Adrenal gland (tissue), 12 donors: Measurements from ENCODE around the gene CCNQ. TPM values are rescaled to one million over a fixed set of nuclear protein-coding genes. Genes with fewer than 3 reads are reported as not detected.
A peak's percentile ranks its signal among the peaks of the same experiment; 100 is the strongest.

ENCODE experiments used
- DNase-seq, 7 donors: peaks; one replicate each; pipeline ENCODE4 v3.0.0-alpha.2; 2019 to 2020
- H3K27ac ChIP-seq, 5 donors: fragments of 200-600 bp; sonication (generic) in 4 of 5; 1 replicate in 3 of 5; 2 replicates in 2 of 5; pipeline versions ENCODE4 v1.5.1 to v1.8.0; 2016 to 2020; ENCODE audit warnings: mild to moderate bottlenecking in 1 of 5
- H3K27me3 ChIP-seq: fragments of 200-600 bp; 2 replicates; pipeline ENCODE4 v1.8.0; 2021
- H3K36me3 ChIP-seq, 2 donors: fragments of 200-600 bp; replicated peaks in 1 of 2; 1 replicate in 1 of 2; 2 replicates in 1 of 2; pipeline versions ENCODE4 v1.5.1 to v1.8.0; 2018 to 2022
- H3K4me1 ChIP-seq, 2 donors: fragments of 200-600 bp; replicated peaks in 1 of 2; 1 replicate in 1 of 2; 2 replicates in 1 of 2; pipeline versions ENCODE4 v1.5.1 to v1.8.0; 2018 to 2021
- H3K4me3 ChIP-seq, 4 donors: fragments of 200-600 bp; sonication (generic) in 3 of 4; one replicate each; pipeline ENCODE4 v1.5.1; 2016 to 2018
- H3K9me3 ChIP-seq, 3 donors: fragments of 200-600 bp; sonication (generic) in 1 of 3; replicated peaks in 1 of 3; 1 replicate in 2 of 3; 2 replicates in 1 of 3; pipeline versions ENCODE4 v1.5.1 to v1.8.0; 2016 to 2021
- POLR2A ChIP-seq, 2 donors: fragments of 450-650 bp; IDR thresholded peaks; one replicate each; pipeline ENCODE4 v1.6.1; 2017; ENCODE audit warnings: antibody characterized with exemption in 2 of 2, mild to moderate bottlenecking in 2 of 2, moderate library complexity in 1 of 2
- WGBS, 4 donors: extraction: QIAGEN DNeasy Blood & Tissue Kit in 2 of 4; methylation state at CpG; one replicate each; pipeline versions ENCODE4 v1.1.5 to v1.1.7; 2013 to 2017; 5-methylcytosine and 5-hydroxymethylcytosine counted together
- intact Hi-C, 2 donors: fragments of 100-400 bp; cut with DNase I; formaldehyde crosslinking; loops; one replicate each; pipeline versions ENCODE4 v1.14.1 to v1.15.0; 2022 to 2023
- polyA plus RNA-seq, 3 donors: library from polyadenylated mRNA; stranded (reverse); fragments of 200-250 nt in 2 of 3; fragments of 350-450 nt in 1 of 3; fragmentation: Illumina TruSeq in 1 of 3; extraction: RNeasy Lipid Tissue Mini Kit (QIAGEN cat#74804) in 1 of 3; gene quantifications; one replicate each; pipeline ENCODE4 v1.2.3, GENCODE V29; 2013 to 2014
- total RNA-seq, 9 donors: library from RNA; depleted of rRNA in 4 of 9; stranded (reverse); fragments of >200 nt in 4 of 9; fragments of 120-200 nt in 1 of 9; fragmentation: NEBNext Ultra II Directional in 1 of 9; extraction: Animal tissue kit (Norgen Biotek cat#: 25700) in 1 of 9; gene quantifications; one replicate each; pipeline versions ENCODE4 v1.1.0 to v1.2.4, GENCODE V29; 2013 to 2023
- TF ChIP-seq, protein P1 (sequence below), 6 experiments: fragments of 450-650 bp in 4 of 6; fragments of 200-600 bp in 2 of 6; sonication (generic) in 1 of 6; IDR thresholded peaks; 1 replicate in 5 of 6; 2 replicates in 1 of 6; pipeline versions ENCODE4 v1.5.1 to v1.8.0; 2016 to 2021; ENCODE audit warnings: antibody characterized with exemption in 6 of 6, mild to moderate bottlenecking in 2 of 6, moderate library complexity in 1 of 6
- donor health status: healthy with polysubstance abuse.
- donor health status: Bipolar disorder and iron deficiency.
- donor health status: DM: yes; HTN: yes; CAD: no.
- donor health status: DM: no; HTN: no; CAD: no.
- donor health status: DM: no; HTN: no; CAD: no.
- donor health status: DM: yes; HTN: yes; CAD: no.

Gene CCNQ
- total and polyA plus RNA-seq, 12 donors: 13.2 to 48.5 (median 24.2) TPM

DNA sequence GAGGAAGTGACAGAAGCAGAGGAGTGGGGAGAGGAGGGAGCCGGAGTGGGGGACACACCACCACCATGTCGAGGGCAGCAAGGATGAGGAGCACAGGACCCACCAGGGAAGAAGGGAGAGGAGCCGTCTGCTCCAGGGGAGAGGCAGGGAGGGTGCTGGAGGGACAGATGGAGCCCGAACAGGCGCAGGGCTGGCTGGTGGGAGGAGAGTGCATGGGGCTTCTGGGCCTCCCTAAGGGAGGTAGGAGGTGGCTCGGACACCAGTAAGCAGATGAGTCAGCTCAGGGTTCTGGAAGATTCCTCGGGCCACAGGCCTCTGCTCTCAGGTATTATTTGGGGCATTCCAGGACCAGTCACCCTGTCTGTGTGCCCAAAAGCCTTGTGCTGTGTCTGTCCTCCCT is 51.7 kb downstream of the CCNQ start:
- TF ChIP-seq, protein P1, sequence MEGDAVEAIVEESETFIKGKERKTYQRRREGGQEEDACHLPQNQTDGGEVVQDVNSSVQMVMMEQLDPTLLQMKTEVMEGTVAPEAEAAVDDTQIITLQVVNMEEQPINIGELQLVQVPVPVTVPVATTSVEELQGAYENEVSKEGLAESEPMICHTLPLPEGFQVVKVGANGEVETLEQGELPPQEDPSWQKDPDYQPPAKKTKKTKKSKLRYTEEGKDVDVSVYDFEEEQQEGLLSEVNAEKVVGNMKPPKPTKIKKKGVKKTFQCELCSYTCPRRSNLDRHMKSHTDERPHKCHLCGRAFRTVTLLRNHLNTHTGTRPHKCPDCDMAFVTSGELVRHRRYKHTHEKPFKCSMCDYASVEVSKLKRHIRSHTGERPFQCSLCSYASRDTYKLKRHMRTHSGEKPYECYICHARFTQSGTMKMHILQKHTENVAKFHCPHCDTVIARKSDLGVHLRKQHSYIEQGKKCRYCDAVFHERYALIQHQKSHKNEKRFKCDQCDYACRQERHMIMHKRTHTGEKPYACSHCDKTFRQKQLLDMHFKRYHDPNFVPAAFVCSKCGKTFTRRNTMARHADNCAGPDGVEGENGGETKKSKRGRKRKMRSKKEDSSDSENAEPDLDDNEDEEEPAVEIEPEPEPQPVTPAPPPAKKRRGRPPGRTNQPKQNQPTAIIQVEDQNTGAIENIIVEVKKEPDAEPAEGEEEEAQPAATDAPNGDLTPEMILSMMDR (IDR thresholded peaks at IDR 0.05): no peak
- no peak for TF ChIP-seq POLR2A (IDR thresholded peaks at IDR 0.05)
- Histone ChIP-seq H3K27ac (no peak overlapping the region), H3K9me3 (no peaks in the 10 kb centered on the region), H3K27me3 (peaks cover 7% of the 10 kb centered on the region), H3K4me1 (no peaks in the 10 kb centered on the region), H3K36me3 (no peaks in the 10 kb centered on the region), H3K4me3 (no peak overlapping the region)
- intact Hi-C loops: no loop called here
- no peak for DNase-seq
- 67 to 78% (median 68%) methylated on average over 6 to 7 of the region's 7 CpGs for WGBS, 4 donors

DNA sequence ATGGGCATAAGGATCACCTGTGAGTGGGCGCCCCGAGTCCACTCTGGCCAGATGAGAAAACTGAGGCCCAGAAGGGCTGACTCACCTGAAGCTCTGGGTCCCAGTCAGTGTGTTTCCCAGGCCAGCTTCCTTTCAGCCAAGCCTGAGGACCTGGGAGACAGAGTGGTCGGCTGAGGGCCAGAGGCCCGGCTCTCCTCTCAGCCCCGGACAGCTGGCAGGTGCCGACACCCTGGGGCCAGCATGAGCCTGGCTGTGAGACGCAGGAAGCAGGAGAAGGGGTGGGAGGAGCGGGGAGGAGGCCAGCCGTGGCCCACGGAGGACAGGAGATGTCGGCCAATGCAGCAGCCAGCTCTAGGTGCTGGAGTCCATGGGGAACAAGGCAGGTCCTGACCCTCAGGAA is 52.6 kb downstream of the CCNQ start:
- Histone ChIP-seq H3K4me1 (no peaks in the 10 kb centered on the region), H3K27ac (no peak overlapping the region), H3K27me3 (peaks cover 7% of the 10 kb centered on the region), H3K36me3 (no peaks in the 10 kb centered on the region), H3K4me3 (no peak overlapping the region), H3K9me3 (no peaks in the 10 kb centered on the region)
- WGBS, 4 donors: 76 to 87% (median 83%) methylated on average over 5 to 11 of the region's 11 CpGs
- DNase-seq: no peak
- TF ChIP-seq POLR2A (IDR thresholded peaks at IDR 0.05): no peak
- TF ChIP-seq, protein P1 (IDR thresholded peaks at IDR 0.05): no peak
- intact Hi-C loops: no loop called here

DNA sequence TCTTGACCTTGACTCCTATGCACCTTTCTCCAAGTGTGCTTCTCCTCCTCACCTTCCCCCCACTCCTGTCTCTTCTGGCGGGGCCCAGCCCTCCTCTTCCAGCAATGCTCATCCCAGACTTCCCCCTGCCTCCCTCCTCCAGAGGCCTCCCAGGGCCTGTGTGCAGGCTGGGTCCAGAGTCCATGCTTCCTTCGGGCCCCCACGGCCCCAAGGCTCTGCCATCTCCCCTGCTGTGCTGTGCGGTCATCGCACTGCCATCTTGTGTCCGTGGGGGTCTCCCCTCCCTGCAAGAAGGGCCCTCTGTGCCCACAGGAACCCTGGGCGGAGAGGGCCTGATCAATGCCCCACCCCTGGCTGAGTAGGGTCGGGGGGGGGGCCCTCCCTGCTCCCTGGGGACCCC is 54.2 kb downstream of the CCNQ start:
- Histone ChIP-seq H3K27me3 (peaks cover 7% of the 10 kb centered on the region), H3K9me3 (no peaks in the 10 kb centered on the region), H3K4me3 (no peak overlapping the region), H3K36me3 (no peaks in the 10 kb centered on the region), H3K4me1 (peaks cover 1 to 3% of the 10 kb centered on the region in 2 donors), H3K27ac (no peak overlapping the region)
- intact Hi-C loops: no loop called here
- 67 to 100% (median 78%) methylated on average over 1 to 8 of the region's 8 CpGs for WGBS, 4 donors
- DNase-seq: no peak
- no peak for TF ChIP-seq POLR2A (IDR thresholded peaks at IDR 0.05)
- TF ChIP-seq, protein P1 (IDR thresholded peaks at IDR 0.05): no peak

DNA sequence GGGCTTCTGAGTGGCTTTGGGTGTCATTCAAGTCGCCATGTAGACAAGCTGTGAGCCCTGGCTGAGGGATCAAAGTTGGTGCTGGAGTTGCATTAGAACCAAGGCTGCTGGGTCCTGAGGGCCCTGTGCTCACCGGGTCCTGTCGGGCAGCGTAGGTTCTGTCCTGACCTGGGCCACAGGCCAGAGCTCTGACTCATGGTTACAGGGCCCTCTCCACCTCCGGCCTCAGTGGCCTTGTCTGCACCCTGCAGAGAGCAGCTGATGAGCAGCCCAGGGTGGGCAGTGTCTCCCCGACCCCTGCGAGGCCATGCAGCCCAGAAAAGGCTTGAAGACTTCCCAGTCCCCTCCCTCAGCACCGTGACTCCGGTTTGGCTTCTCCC is 59.0 kb downstream of the CCNQ start:
- no peak for TF ChIP-seq POLR2A (IDR thresholded peaks at IDR 0.05)
- TF ChIP-seq, protein P1 (IDR thresholded peaks at IDR 0.05): no peak
- no peaks in the 10 kb centered on the region for H3K36me3 ChIP-seq
- 39 to 62% (median 42%) methylated on average over 3 to 9 of the region's 9 CpGs for WGBS, 4 donors
- H3K27me3 ChIP-seq: no peaks in the 10 kb centered on the region
- H3K4me1 ChIP-seq: peaks cover 14 to 30% of the 10 kb centered on the region in 2 donors
- H3K27ac ChIP-seq: peak overlapping the region in 2 of 5 donors; percentile 83 to 88
- no peaks in the 10 kb centered on the region for H3K9me3 ChIP-seq
- DNase-seq: peak in 6 of 7 donors; percentile 59 to 74 (median 66)
- intact Hi-C loops: no loop called here
- H3K4me3 ChIP-seq: no peak overlapping the region
